H1 (cell line): ENCODE measurements around the gene RRN3. TPM values are rescaled to one million over a fixed set of nuclear protein-coding genes. Genes with fewer than 3 reads are reported as not detected.
"Not testable (repeated sequence)": the region's sequence is repeated elsewhere in the genome, so short reads cannot be mapped to it uniquely, and the experiment has no call there.

Experiments
- CTCF ChIA-PET: fragments of 300-600 bp; sonication (Branson Sonifier 250); formaldehyde crosslinking; loops from one replicate; lab custom pipeline; 2021; ENCODE audit not compliant: partially characterized antibody; lab: Charles Lee
- POLR2A ChIA-PET: fragments of 300-600 bp; sonication (Branson Sonifier 250); formaldehyde crosslinking; loops from one replicate; lab custom pipeline; 2021; ENCODE audit warnings: inconsistent platforms; ENCODE audit not compliant: partially characterized antibody; lab: Charles Lee
- DNase-seq, 2 experiments: peaks; one replicate each; pipeline versions ENCODE4 v3.0.0 to v3.0.0-alpha.2; 2010 to 2022; ENCODE audit warnings: low spot score in 2 of 2, low read depth in 1 of 2, mixed read lengths in 1 of 2
- FAIRE-seq: peaks from 2 replicates; lab custom pipeline; 2011; peaks lifted over from hg19 to GRCh38; lab: Jason Lieb, UNC
- H2AFZ ChIP-seq: 2 replicates; pipeline ENCODE4 v1.8.1; 2012; ENCODE audit warnings: low read length, inconsistent platforms
- H2AK5ac ChIP-seq: 2 replicates; pipeline ENCODE4 v1.6.1; 2013; ENCODE audit warnings: low read depth, low read length
- H2BK120ac ChIP-seq: replicated peaks from 2 replicates; pipeline ENCODE3; 2013; ENCODE audit warnings: low read depth, low read length, inconsistent platforms
- H2BK12ac ChIP-seq: 2 replicates; pipeline ENCODE4 v1.6.1; 2013; ENCODE audit warnings: low read depth, low read length
- H2BK15ac ChIP-seq: 2 replicates; pipeline ENCODE4 v1.6.1; 2013; ENCODE audit warnings: low read length
- H2BK20ac ChIP-seq: 2 replicates; pipeline ENCODE4 v1.6.1; 2013; ENCODE audit warnings: low read length
- H2BK5ac ChIP-seq: 2 replicates; pipeline ENCODE4 v1.6.1; 2013; ENCODE audit warnings: low read depth, low read length
- H3K14ac ChIP-seq: 2 replicates; pipeline ENCODE4 v1.6.1; 2013; ENCODE audit warnings: inconsistent platforms; ENCODE audit not compliant: insufficient read length
- H3K18ac ChIP-seq: 2 replicates; pipeline ENCODE4 v1.6.1; 2013; ENCODE audit warnings: low read length; ENCODE audit errors: extremely low read depth
- H3K23ac ChIP-seq: 2 replicates; pipeline ENCODE4 v1.6.1; 2013; ENCODE audit warnings: inconsistent platforms; ENCODE audit not compliant: insufficient read length
- H3K23me2 ChIP-seq: 2 replicates; pipeline ENCODE4 v1.6.1; 2013; ENCODE audit warnings: low read depth, low read length
- H3K27ac ChIP-seq: 2 replicates; pipeline ENCODE4 v1.6.1; 2011; ENCODE audit warnings: low read depth, low read length, inconsistent platforms
- H3K27me3 ChIP-seq, 4 experiments: replicated peaks in 1 of 4; 1 replicate in 1 of 4; 2 replicates in 3 of 4; pipeline versions ENCODE4 v1.6.1 to v1.8.1; 2011 to 2013; ENCODE audit warnings: low read length in 3 of 4, mild to moderate bottlenecking in 3 of 4, inconsistent platforms in 2 of 4, mixed read lengths in 2 of 4, moderate library complexity in 1 of 4; ENCODE audit not compliant: control insufficient read depth in 3 of 4, insufficient read depth in 3 of 4; ENCODE audit errors: extremely low read depth in 1 of 4
- H3K36me3 ChIP-seq, 4 experiments: 2 replicates each; pipeline versions ENCODE4 v1.6.1 to v1.8.1; 2011 to 2013; ENCODE audit warnings: mild to moderate bottlenecking in 4 of 4, low read length in 3 of 4, moderate library complexity in 2 of 4, control low read depth in 1 of 4, inconsistent platforms in 1 of 4; ENCODE audit not compliant: insufficient read depth in 4 of 4, control insufficient read depth in 2 of 4
- H3K4ac ChIP-seq: replicated peaks from 2 replicates; pipeline ENCODE3; 2013; ENCODE audit warnings: low read length, low read depth, mixed read lengths, inconsistent platforms; ENCODE audit not compliant: insufficient read length
- H3K4me1 ChIP-seq, 4 experiments: replicated peaks in 1 of 4; 1 replicate in 1 of 4; 2 replicates in 3 of 4; pipeline versions ENCODE4 v1.6.1 to v1.8.1; 2011 to 2013; ENCODE audit warnings: low read length in 3 of 4, inconsistent platforms in 2 of 4, mixed read lengths in 1 of 4; ENCODE audit not compliant: insufficient read depth in 4 of 4, control insufficient read depth in 3 of 4
- H3K4me2 ChIP-seq, 2 experiments: 2 replicates each; pipeline versions ENCODE4 v1.6.1 to v1.8.1; 2011 to 2013; ENCODE audit warnings: low read depth in 2 of 2, low read length in 2 of 2, control low read depth in 1 of 2, inconsistent platforms in 1 of 2, mild to moderate bottlenecking in 1 of 2; ENCODE audit not compliant: insufficient read depth in 1 of 2
- H3K4me3 ChIP-seq, 4 experiments: fragments of 200-600, 300-600 bp in 1 of 4; sonication (generic), shearing (Covaris generic), sonication (Bioruptor Twin) in 1 of 4; 2 replicates each; pipeline versions ENCODE4 v1.5.1 to v1.8.1; 2011 to 2016; ENCODE audit warnings: low read length in 4 of 4, low read depth in 3 of 4, control low read depth in 2 of 4, inconsistent platforms in 2 of 4, mild to moderate bottlenecking in 2 of 4, mixed read lengths in 1 of 4, moderate library complexity in 1 of 4; ENCODE audit not compliant: insufficient read depth in 2 of 4; ENCODE audit errors: extremely low read depth in 1 of 4
- H3K56ac ChIP-seq: replicated peaks from 2 replicates; pipeline ENCODE3; 2013; ENCODE audit warnings: low read depth, mild to moderate bottlenecking, mixed read lengths, low read length, inconsistent platforms; ENCODE audit not compliant: insufficient read length
- H3K79me1 ChIP-seq: 2 replicates; pipeline ENCODE4 v1.6.1; 2013; ENCODE audit warnings: low read depth, low read length, control low read depth
- H3K79me2 ChIP-seq, 2 experiments: 2 replicates each; pipeline versions ENCODE4 v1.6.1 to v1.8.1; 2012 to 2013; ENCODE audit warnings: low read length in 2 of 2, mild to moderate bottlenecking in 2 of 2, inconsistent platforms in 1 of 2; ENCODE audit not compliant: insufficient read depth in 2 of 2, control insufficient read depth in 1 of 2
- H3K9ac ChIP-seq, 4 experiments: replicated peaks in 1 of 4; 1 replicate in 1 of 4; 2 replicates in 3 of 4; pipeline versions ENCODE4 v1.6.1 to v1.8.1; 2011 to 2013; ENCODE audit warnings: low read depth in 3 of 4, low read length in 3 of 4, control low read depth in 2 of 4, mild to moderate bottlenecking in 2 of 4, moderate library complexity in 2 of 4, inconsistent platforms in 1 of 4; ENCODE audit errors: extremely low read depth in 1 of 4
- H3K9me3 ChIP-seq, 2 experiments: 2 replicates each; pipeline versions ENCODE4 v1.6.1 to v1.8.1; 2012 to 2013; ENCODE audit warnings: mild to moderate bottlenecking in 2 of 2, moderate library complexity in 2 of 2, control low read depth in 1 of 2, inconsistent platforms in 1 of 2, low read depth in 1 of 2, low read length in 1 of 2, mixed read lengths in 1 of 2; ENCODE audit not compliant: insufficient read depth in 2 of 2
- H4K20me1 ChIP-seq, 2 experiments: replicated peaks in 1 of 2; 2 replicates each; pipeline versions ENCODE3 to v1.8.1; 2011 to 2013; ENCODE audit warnings: inconsistent platforms in 2 of 2, low read length in 2 of 2, mild to moderate bottlenecking in 1 of 2; ENCODE audit not compliant: insufficient read depth in 2 of 2, control insufficient read depth in 1 of 2
- H4K5ac ChIP-seq: 2 replicates; pipeline ENCODE4 v1.6.1; 2013; ENCODE audit warnings: low read length, low read depth, mixed read lengths, inconsistent platforms; ENCODE audit not compliant: insufficient read length
- H4K8ac ChIP-seq: 2 replicates; pipeline ENCODE4 v1.8.0; 2013; ENCODE audit warnings: mild to moderate bottlenecking, moderate library complexity, low read length, inconsistent platforms; ENCODE audit not compliant: insufficient read depth; ENCODE audit errors: extremely low read depth
- H4K91ac ChIP-seq: replicated peaks from 2 replicates; pipeline ENCODE3; 2013; ENCODE audit warnings: low read length, mixed read lengths, inconsistent platforms; ENCODE audit not compliant: insufficient read length
- WGBS, 2 experiments: shearing (Covaris generic) in 1 of 2; methylation state at CpG; one replicate each; pipeline versions ENCODE4 v1.1.6 to v1.1.7; 2013 to 2015; ENCODE audit warnings: low lambda C conversion rate in 2 of 2, mixed read lengths in 2 of 2, inconsistent platforms in 1 of 2, low coverage in 1 of 2, missing lambda C conversion rate in 1 of 2; ENCODE audit not compliant: insufficient replicate concordance in 2 of 2, insufficient coverage in 1 of 2, insufficient read length in 1 of 2; ENCODE audit errors: extremely low coverage in 1 of 2, missing lambda C conversion rate in 1 of 2; 5-methylcytosine and 5-hydroxymethylcytosine counted together
- polyA plus RNA-seq, 7 experiments: library from polyadenylated mRNA; depleted of rRNA in 3 of 7; stranded (reverse) in 5 of 7; unstranded in 2 of 7; fragments of >200 nt in 5 of 7; fragments of 200-250 nt in 2 of 7; gene quantifications; 1 replicate in 5 of 7; 2 replicates in 1 of 7; 4 replicates in 1 of 7; pipeline versions ENCODE4 v1.2.1 to v1.2.3, GENCODE V29; 2011 to 2013; ENCODE audit warnings: missing spikeins in 2 of 7, mixed read lengths in 2 of 7
- total RNA-seq: library from RNA; stranded (reverse); fragmentation: NEBNext Ultra II Directional; extraction: Animal tissue kit (Norgen Biotek cat#: 25700); gene quantifications from 2 replicates; pipeline ENCODE4 v1.2.1, GENCODE V29; 2021

Gene RRN3
- total and polyA plus RNA-seq, 2 of the 8 experiments (the other 6 are each of a cell fraction or from before 2014, with no cell fraction given), result 15.1 to 26.0 TPM

DNA sequence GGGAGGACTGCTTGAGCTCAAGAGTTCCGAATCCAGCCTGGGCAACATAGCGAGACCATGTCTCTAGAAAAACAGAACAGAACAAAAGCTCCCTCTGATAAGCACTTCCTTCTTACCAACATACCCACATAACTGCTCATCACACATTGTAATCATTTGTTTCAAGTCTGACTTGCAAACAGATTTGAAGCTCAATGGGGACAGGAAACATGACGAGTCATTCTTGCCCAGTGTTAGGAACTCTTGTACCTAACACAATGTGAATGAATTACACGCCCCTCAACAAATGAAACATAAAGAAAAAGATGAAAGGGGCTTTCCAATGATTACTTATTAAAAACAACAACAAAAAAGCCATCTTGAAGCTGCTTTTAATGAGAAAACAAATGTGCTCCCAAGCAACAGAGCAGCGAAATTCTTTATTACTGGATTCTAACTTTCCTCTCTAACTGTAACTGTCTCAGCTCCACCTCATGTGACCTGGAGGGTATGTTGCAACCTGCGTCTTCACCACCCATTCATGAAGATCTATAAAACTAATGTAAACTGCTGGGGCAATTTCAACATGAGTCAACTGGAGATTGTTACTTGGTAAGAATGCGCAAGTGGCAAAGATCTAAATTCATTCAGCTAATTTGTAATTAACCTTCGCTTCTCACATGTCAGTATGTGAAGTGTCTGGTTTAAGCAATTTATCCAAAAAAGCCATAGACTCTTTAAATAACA is 31.8 kb downstream of the RRN3 start:
- not testable (repeated sequence) for H3K4me1 ChIP-seq, DNase-seq, H2BK120ac ChIP-seq, H2BK20ac ChIP-seq, H3K27me3 ChIP-seq, H3K9ac ChIP-seq, H2AFZ ChIP-seq, H2BK12ac ChIP-seq, H2AK5ac ChIP-seq, H3K4me2 ChIP-seq, H3K14ac ChIP-seq, H3K4ac ChIP-seq, H3K23ac ChIP-seq, H4K5ac ChIP-seq, H4K91ac ChIP-seq, H3K79me1 ChIP-seq, H3K23me2 ChIP-seq, H3K27ac ChIP-seq, H2BK5ac ChIP-seq, H3K4me3 ChIP-seq, H3K18ac ChIP-seq, H3K9me3 ChIP-seq, FAIRE-seq, H4K20me1 ChIP-seq, H3K79me2 ChIP-seq, H2BK15ac ChIP-seq, H3K56ac ChIP-seq, H4K8ac ChIP-seq
- ChIA-PET POLR2A (interaction anchor here (1.0 kb wide), 1 partner anchor 32 kb away, joined by 3 read pairs; the partner anchor contains the start of gene RRN3), CTCF (interaction anchor here (2.0 kb wide), 1 partner anchor 10 kb away, joined by 8 read pairs; no protein-coding TSS in a partner anchor)
- H3K36me3 ChIP-seq, result peaks cover 15 to 62% (median 38%) of the 10 kb centered on the region in 4 experiments
- 94% methylated on average over 8 of the region's 8 CpGs; no CpG with 5 or more reads in 1 of the 2 experiments for WGBS, 2 experiments
